GM12872 (cell line): ENCODE measurements around the gene LCK.

ENCODE experiments used
- TF ChIP-seq, protein P1 (sequence below): IDR thresholded peaks from 3 replicates; pipeline ENCODE4 v1.5.1; 2011; ENCODE audit warnings: low read depth, mild to moderate bottlenecking, low read length, moderate library complexity; ENCODE audit not compliant: insufficient read depth

Gene LCK

DNA sequence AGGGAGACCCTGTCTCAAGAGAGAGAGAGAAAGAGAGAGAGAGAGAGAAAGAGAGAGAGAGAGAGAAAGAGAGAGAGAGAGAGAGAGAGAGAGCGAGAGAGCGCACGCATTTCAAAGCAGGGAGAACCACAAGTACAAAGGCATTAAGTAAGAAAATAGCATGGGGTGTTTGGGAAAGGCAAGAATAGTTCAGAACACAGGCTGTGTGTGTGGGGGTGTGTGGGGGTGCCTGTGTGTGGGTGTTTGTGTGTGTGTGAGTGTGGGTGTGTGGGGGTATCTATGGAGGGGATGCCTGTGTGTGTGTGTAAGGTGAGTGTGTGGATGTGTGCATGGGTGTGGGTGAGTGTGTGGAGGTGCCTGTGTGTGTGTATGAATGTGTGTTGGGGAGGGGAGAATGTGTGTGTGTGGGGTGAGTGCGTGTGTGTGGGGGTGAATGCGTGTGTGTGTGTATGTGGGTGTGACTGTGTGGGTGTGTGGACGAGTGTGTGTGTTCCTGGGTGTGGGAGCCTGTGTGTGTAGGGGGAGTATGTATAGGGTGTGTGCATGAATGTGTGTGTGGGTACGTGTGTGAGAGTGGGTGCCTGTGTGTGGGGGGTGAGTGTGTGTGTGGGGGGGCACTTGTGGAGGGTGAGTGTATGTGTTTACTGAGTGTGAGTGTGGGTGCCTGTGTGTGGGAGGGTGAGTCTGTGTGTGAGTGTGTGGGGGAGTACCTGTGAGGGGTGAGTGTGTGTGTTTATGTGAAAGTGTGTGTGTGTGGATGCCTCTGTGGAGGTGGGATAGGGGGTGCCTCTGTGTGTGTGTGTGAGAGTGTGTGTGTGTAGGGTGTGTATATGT, 21.7 kb downstream of the LCK start:
- TF ChIP-seq, protein P1, sequence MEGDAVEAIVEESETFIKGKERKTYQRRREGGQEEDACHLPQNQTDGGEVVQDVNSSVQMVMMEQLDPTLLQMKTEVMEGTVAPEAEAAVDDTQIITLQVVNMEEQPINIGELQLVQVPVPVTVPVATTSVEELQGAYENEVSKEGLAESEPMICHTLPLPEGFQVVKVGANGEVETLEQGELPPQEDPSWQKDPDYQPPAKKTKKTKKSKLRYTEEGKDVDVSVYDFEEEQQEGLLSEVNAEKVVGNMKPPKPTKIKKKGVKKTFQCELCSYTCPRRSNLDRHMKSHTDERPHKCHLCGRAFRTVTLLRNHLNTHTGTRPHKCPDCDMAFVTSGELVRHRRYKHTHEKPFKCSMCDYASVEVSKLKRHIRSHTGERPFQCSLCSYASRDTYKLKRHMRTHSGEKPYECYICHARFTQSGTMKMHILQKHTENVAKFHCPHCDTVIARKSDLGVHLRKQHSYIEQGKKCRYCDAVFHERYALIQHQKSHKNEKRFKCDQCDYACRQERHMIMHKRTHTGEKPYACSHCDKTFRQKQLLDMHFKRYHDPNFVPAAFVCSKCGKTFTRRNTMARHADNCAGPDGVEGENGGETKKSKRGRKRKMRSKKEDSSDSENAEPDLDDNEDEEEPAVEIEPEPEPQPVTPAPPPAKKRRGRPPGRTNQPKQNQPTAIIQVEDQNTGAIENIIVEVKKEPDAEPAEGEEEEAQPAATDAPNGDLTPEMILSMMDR = no peak

DNA sequence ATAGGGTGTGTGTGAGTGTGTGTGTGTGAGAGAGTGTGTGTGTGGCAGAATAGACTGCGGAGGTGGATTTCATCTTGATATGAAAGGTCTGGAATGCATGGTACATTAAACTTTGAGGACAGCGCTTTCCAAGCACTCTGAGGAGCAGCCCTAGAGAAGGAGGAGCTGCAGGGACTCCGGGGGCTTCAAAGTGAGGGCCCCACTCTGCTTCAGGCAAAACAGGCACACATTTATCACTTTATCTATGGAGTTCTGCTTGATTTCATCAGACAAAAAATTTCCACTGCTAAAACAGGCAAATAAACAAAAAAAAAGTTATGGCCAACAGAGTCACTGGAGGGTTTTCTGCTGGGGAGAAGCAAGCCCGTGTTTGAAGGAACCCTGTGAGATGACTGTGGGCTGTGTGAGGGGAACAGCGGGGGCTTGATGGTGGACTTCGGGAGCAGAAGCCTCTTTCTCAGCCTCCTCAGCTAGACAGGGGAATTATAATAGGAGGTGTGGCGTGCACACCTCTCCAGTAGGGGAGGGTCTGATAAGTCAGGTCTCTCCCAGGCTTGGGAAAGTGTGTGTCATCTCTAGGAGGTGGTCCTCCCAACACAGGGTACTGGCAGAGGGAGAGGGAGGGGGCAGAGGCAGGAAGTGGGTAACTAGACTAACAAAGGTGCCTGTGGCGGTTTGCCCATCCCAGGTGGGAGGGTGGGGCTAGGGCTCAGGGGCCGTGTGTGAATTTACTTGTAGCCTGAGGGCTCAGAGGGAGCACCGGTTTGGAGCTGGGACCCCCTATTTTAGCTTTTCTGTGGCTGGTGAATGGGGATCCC, 22.5 kb downstream of the LCK start:
- TF ChIP-seq, protein P1 = no peak

DNA sequence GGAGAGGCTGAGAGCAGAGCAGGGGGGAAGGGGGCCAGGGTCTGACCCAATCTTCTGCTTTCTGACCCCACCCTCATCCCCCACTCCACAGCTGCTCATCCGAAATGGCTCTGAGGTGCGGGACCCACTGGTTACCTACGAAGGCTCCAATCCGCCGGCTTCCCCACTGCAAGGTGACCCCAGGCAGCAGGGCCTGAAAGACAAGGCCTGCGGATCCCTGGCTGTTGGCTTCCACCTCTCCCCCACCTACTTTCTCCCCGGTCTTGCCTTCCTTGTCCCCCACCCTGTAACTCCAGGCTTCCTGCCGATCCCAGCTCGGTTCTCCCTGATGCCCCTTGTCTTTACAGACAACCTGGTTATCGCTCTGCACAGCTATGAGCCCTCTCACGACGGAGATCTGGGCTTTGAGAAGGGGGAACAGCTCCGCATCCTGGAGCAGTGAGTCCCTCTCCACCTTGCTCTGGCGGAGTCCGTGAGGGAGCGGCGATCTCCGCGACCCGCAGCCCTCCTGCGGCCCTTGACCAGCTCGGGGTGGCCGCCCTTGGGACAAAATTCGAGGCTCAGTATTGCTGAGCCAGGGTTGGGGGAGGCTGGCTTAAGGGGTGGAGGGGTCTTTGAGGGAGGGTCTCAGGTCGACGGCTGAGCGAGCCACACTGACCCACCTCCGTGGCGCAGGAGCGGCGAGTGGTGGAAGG, 23.7 kb downstream of the LCK start:
- TF ChIP-seq, protein P1 = no peak

DNA sequence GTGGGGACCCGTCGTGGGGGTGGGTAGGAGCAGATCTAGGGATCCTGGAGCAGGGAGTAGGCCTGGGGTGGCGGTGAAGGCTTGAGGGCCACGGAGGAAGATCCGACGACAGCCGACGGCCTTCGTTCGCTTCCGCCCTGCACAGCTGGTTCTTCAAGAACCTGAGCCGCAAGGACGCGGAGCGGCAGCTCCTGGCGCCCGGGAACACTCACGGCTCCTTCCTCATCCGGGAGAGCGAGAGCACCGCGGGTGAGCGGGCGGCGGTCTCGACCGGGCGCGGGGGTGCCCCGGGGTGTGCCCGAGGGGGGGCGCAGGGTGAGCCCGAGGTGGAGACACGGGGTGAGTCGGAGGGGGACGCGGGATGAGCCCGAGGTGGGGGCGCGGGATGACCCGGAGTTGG, 24.4 kb downstream of the LCK start:
- TF ChIP-seq, protein P1 = no peak

DNA sequence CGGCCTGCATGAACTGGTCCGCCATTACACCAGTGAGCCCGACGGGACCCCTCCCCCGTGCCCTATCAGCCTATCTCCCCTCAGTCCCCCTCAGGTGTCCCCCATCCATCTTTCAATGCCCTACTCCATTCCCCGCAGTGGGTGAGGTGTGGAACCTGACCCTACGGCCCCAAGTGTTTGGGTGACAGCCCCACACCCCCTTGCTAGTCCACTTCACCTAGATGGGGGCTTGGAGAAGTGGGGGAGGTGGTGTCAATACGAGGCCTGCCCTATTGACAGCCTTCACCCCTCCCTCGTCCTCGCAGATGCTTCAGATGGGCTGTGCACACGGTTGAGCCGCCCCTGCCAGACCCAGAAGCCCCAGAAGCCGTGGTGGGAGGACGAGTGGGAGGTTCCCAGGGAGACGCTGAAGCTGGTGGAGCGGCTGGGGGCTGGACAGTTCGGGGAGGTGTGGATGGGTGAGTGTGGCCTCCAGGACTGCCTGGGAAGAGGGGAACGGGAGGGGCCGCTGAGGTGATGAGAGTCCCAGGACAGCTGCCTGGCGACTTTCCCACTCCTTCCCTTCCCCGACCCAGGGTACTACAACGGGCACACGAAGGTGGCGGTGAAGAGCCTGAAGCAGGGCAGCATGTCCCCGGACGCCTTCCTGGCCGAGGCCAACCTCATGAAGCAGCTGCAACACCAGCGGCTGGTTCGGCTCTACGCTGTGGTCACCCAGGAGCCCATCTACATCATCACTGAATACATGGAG, 25.1 kb downstream of the LCK start:
- TF ChIP-seq, protein P1 = no peak

DNA sequence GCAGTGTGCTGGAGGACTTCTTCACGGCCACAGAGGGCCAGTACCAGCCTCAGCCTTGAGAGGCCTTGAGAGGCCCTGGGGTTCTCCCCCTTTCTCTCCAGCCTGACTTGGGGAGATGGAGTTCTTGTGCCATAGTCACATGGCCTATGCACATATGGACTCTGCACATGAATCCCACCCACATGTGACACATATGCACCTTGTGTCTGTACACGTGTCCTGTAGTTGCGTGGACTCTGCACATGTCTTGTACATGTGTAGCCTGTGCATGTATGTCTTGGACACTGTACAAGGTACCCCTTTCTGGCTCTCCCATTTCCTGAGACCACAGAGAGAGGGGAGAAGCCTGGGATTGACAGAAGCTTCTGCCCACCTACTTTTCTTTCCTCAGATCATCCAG, 34.6 kb downstream of the LCK start:
- TF ChIP-seq, protein P1 = no peak
